ENCODE measurements around the gene TPM2. TPM values are rescaled to one million over a fixed set of nuclear protein-coding genes. Genes with fewer than 3 reads are reported as not detected.

Gene TPM2
- total RNA-seq, 1 donor from 2014 or later: 3.8 TPM

DNA sequence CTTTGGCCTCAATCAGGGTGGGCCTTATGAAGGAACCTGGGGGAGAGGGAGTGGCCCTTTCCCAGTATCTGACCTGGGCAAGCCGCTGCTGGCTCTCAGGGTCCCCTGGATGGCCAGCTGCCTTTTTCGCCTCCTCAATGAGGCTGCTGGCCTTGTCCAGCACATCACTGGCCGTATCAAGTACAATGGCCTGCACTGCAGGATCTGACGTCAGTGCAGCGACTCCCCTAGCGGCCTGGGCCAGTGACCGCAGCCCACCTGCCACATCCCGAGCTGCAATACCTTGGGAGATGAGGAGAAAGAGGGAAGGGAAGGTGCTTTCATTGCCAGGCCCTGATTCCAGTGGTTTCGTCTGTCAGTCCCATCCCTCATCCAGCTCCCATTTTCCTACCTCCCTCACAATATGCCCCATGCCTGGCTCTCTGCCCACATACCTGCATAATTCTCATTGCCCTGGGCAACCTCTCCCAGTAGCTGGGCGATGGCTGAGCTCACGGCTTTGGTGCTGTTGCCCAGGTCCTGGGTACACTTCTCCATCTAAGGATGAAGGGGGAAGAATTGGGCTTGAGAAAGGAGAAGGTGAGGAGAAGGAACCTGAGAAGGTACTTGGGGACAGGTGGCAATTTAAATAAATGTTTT, 23.2 kb upstream of the TPM2 start:
- H3K27ac Mint-ChIP-seq: no peak overlapping the region
- DNase-seq: no peak
- no peaks in the 10 kb centered on the region for H3K27me3 Mint-ChIP-seq
- H3K4me1 Mint-ChIP-seq: peaks cover 4% of the 10 kb centered on the region
- no peaks in the 10 kb centered on the region for H3K9me3 Mint-ChIP-seq
- peaks cover 83% of the 10 kb centered on the region for H3K36me3 Mint-ChIP-seq (ENCODE audit: low read depth)
- H3K4me3 Mint-ChIP-seq: no peak overlapping the region
- intact Hi-C loops (cut with micrococcal nuclease): no loop called here

DNA sequence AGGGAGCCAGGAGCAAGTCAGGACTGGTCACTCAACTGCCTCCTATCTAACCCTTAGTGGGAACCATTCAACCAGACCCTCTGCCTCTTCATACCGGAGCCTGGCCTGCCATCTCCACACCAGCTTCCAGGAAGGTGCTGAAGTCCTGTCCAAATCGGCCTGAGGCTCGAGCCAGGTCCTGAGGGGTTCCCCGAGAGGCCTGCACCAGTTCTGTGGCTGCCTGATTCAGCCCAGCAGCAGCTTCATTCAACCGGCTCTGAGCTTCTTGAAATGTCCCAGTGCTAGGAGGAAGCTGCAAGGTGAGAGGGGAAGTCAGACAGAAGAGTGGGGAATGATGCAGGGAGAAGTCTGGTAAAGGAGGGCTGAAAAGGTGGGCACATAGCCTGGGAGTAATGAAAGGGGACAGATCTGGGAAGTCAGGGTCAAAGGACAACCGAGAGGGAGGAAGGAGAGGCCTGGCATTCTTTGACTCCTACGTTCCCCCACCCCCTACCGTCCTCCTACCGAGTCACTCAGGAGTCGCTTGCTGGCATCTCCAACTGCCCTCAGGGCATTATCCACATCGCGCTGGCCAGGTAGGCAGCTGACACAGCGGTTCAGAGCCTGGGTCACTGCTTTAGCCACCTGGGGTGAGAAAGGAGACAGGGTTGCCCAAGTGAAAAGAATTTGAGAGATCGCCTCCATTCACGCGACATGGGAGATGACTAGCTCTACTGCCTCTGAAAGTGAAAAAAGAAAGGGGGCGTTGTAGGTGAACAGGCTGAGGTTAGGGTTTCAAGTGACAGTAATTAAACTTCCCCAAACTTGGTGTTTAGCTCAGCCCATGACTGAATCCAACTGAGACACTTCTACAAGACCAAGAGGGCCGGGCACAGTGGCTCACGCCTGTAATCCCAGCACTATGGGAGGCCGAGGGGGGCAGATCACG, 22.0 kb upstream of the TPM2 start:
- Mint-ChIP-seq H3K27ac (peak overlapping the region; percentile 23), H3K27me3 (no peaks in the 10 kb centered on the region), H3K36me3 (ENCODE audit: low read depth) (peaks cover 86% of the 10 kb centered on the region), H3K4me1 (peaks cover 4% of the 10 kb centered on the region), H3K4me3 (no peak overlapping the region), H3K9me3 (no peaks in the 10 kb centered on the region)
- no peak for DNase-seq
- intact Hi-C loops (cut with micrococcal nuclease): no loop called here

DNA sequence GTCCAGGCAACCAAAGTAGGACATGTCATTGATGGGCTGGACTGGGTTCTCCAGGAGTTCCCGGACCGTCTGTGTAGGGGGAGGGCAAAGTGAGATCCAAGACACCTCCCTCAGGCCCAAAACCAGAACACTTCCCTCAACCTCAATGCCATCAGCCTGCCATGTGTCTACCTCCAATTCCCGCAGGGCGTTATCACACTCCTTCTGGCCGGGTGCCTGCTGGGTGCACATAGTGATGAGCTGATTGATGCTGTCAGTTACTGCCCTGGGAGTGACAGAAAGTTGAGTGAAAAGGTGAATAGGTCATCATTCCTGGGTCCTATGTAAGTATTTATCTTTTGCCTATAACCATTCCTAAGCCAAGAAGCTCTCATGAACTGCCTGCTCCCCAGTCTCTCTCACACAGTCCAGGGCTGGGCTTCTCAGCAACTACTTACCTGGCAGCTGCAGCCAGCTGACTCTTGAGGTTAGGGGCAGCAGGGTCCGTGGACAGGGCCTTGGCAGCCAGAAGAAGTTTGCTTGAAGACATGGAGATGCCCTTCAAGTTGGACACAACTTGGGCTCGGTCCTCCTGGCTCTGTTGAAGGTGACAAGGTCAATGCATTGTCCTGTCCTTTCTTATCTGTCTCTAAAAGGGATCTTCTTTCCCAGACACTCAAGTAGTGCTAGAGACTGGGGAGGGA, 21.2 kb upstream of the TPM2 start:
- Mint-ChIP-seq H3K4me3 (no peak overlapping the region), H3K36me3 (ENCODE audit: low read depth) (peaks cover 87% of the 10 kb centered on the region), H3K4me1 (peaks cover 4% of the 10 kb centered on the region), H3K27me3 (no peaks in the 10 kb centered on the region), H3K27ac (no peak overlapping the region), H3K9me3 (no peaks in the 10 kb centered on the region)
- DNase-seq: no peak
- intact Hi-C loops (cut with micrococcal nuclease): no loop called here

DNA sequence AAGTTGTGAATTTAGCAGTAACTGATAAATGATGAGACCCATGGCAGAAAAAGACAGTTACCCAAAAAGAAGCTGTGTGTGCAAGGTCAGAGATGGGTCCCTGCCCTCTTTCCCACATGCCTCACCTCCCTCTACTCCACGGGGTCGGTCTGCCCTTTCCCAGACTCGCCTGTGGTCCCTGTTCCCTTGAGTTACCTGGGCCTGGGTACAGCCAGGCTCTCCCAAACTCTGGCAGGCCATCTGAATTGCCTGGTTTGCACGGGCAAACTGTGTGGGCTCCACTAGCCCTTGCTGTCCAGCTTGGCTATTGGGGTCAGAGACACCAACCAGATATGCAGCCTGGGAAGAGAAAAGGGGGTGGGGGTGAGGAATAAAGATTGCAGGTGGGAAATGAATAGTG, 18.4 kb upstream of the TPM2 start:
- Mint-ChIP-seq H3K27ac (no peak overlapping the region), H3K36me3 (ENCODE audit: low read depth) (peaks cover 82% of the 10 kb centered on the region), H3K4me1 (peaks cover 4% of the 10 kb centered on the region), H3K9me3 (no peaks in the 10 kb centered on the region), H3K4me3 (no peak overlapping the region), H3K27me3 (no peaks in the 10 kb centered on the region)
- no peak for DNase-seq
- intact Hi-C loops (cut with micrococcal nuclease): no loop called here

DNA sequence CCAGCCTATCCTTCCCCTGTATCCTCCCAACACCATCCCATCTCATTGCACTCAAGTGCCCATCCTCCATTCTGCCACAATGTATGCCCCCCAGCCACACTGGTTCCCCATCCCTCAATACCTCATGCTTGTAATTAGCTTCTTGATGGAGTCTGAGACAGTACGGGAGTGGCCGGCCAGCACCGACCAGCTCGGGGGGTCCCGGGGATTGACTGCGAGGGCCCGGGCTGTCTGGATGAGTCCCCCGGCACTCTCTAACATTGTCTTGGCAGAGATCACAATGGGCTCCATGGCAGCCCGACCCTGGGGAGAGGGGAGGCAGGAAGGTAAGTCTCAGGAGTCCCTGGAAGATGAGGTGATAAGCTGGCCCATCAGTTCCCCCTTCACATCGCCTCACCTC, 17.2 kb upstream of the TPM2 start:
- Mint-ChIP-seq H3K9me3 (no peaks in the 10 kb centered on the region), H3K36me3 (ENCODE audit: low read depth) (peaks cover 79% of the 10 kb centered on the region), H3K4me3 (no peak overlapping the region), H3K27ac (no peak overlapping the region), H3K4me1 (peaks cover 1% of the 10 kb centered on the region), H3K27me3 (no peaks in the 10 kb centered on the region)
- DNase-seq: no peak
- intact Hi-C loops (cut with micrococcal nuclease): no loop called here

DNA sequence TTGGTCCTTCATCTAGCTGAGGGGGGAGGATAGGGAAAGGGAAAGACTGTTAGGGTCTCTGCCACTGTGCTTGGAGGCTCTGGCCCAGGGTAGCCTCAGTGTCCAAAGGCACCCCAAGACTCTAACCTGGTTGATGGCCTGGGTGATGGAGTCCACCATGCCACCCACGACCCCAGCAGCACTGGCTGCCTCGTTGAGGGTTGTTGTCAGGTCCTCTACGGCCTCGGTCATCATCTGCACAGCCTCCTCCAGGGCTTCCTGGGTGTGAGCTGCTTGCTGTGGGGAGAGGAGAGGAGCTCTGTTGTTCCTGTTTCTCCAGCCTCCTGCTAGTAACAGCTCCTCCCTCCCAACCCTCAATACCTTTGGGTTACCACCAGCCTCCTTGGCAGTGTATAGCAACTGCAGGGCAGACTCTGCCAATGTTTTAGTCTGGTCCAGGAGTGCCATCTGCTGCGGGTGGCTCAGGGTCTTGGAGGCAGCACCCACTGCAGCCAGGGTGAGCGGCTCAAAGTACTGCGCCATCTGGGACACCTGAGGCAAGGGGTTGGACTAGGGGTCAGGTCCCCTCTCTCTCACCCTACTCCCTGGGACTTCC, 16.2 kb upstream of the TPM2 start:
- peaks cover 69% of the 10 kb centered on the region for H3K36me3 Mint-ChIP-seq (ENCODE audit: low read depth)

DNA sequence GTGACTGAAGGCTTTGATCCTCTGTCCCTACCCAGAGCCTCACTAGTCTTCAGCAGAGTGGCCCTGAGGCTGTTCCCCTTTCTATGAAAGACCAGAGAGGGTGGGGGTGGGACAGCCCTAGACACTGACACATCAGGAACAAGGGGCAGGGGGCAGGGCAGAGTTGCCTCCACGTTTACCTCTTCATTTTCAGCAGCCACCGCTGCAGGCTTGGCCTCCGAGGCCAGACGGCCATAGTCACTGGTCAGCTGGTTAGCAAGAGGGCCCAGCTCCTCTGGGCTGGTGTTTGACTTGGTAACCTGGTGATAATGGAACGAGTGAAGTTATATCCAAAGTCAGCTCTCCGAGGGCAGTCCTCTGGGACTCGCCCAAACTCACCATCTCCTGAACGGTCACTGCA, 15.6 kb upstream of the TPM2 start:
- Mint-ChIP-seq H3K27me3 (no peaks in the 10 kb centered on the region), H3K27ac (no peak overlapping the region), H3K9me3 (no peaks in the 10 kb centered on the region), H3K36me3 (ENCODE audit: low read depth) (peaks cover 64% of the 10 kb centered on the region), H3K4me3 (no peak overlapping the region), H3K4me1 (no peaks in the 10 kb centered on the region)
- DNase-seq: no peak
- intact Hi-C loops (cut with micrococcal nuclease): no loop called here

More for the DNA sequence above, 16.2 kb upstream of the TPM2 start:
- intact Hi-C loops (cut with micrococcal nuclease): no loop called here
- Mint-ChIP-seq H3K4me3 (no peak overlapping the region), H3K27ac (no peak overlapping the region), H3K4me1 (no peaks in the 10 kb centered on the region), H3K27me3 (no peaks in the 10 kb centered on the region), H3K9me3 (no peaks in the 10 kb centered on the region)
- no peak for DNase-seq

DNA sequence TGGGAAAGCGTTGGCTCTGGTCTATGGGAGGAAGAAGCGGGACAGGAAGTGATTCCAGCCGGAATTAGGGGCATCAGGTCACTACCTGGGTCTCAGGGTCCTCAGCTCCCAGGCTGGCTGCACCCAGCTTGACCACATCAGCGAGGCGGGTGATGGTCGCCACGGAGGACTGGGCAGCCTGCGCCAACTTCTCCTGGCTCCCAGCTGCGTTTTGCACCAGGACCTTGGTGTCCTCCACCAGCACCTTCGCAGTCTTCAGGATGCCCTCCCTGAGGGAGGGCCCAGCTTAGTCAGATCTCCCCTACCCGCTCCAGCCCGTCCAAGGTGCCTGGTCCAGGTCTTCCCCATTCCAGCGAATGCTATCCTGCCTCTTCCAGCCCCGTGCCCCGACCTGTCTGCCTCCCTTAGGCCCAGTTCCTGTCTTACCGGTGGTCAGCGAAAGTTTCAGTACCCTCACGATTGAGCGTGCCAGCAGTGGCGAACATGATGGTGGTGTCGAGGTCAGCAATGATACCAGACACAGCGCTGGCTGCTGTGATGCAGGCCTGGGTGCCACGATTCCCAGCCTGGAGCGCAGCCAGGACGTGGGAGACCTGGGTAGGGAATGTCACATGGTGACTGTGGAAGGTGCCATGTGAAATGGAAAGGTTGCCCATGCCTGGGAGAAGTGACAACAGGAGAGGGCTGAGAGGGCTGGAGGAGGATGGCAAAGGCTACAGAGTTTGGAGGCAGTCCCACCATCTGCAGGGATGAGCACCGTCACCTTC, 14.4 kb upstream of the TPM2 start:
- peaks cover 58% of the 10 kb centered on the region for H3K36me3 Mint-ChIP-seq (ENCODE audit: low read depth)
- H3K27ac Mint-ChIP-seq: no peak overlapping the region
- DNase-seq: no peak
- no peaks in the 10 kb centered on the region for H3K9me3 Mint-ChIP-seq
- H3K4me3 Mint-ChIP-seq: no peak overlapping the region
- intact Hi-C loops (cut with micrococcal nuclease): no loop called here
- H3K4me1 Mint-ChIP-seq: no peaks in the 10 kb centered on the region
- no peaks in the 10 kb centered on the region for H3K27me3 Mint-ChIP-seq

DNA sequence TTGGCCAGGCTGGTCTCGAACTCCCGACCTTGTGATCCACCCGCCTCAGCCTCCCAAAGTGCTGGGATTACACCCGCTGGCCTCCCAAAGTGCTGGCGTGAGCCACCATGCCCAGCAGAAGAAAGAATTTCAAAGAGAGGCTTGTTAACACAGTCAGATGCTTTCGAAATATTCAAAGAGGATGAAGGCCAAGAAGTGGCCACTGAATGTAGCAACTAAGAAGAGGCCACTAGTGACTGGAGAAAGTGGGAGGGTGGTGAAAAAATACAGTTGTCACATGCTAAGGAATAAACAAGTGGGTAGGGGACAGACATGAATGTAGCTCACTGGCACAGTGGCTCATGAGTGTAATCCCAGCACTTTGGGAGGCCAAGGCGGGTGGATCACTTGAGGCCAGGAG, 13.0 kb upstream of the TPM2 start:
- no peak overlapping the region for H3K4me3 Mint-ChIP-seq
- H3K4me1 Mint-ChIP-seq: no peaks in the 10 kb centered on the region
- H3K27me3 Mint-ChIP-seq: no peaks in the 10 kb centered on the region
- DNase-seq: no peak
- intact Hi-C loops (cut with micrococcal nuclease): no loop called here
- H3K27ac Mint-ChIP-seq: no peak overlapping the region
- H3K9me3 Mint-ChIP-seq: no peaks in the 10 kb centered on the region
- peaks cover 53% of the 10 kb centered on the region for H3K36me3 Mint-ChIP-seq (ENCODE audit: low read depth)

DNA sequence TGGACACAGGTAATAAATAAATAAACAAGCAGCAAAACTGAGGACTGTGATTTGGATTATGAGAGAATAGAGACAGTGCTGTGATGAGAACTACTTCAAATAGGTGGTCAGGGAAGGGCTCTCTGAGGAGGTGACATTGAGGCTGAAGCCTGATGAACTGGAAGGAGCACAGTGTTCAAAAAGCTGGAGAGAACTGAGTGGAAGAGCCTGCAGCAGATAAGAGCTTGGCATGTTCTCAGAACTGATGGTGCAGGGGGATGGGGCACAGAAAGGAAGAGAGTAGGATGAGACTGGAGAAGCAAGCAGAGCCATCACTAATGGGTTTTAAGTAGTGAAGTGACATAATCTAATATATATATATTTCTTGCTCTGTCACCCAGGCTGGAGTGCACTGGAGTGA, 11.2 kb upstream of the TPM2 start:
- Mint-ChIP-seq H3K9me3 (no peaks in the 10 kb centered on the region), H3K27ac (no peak overlapping the region), H3K4me1 (peaks cover 2% of the 10 kb centered on the region), H3K36me3 (ENCODE audit: low read depth) (peaks cover 50% of the 10 kb centered on the region), H3K27me3 (no peaks in the 10 kb centered on the region), H3K4me3 (no peak overlapping the region)
- no peak for DNase-seq
- intact Hi-C loops (cut with micrococcal nuclease): no loop called here

DNA sequence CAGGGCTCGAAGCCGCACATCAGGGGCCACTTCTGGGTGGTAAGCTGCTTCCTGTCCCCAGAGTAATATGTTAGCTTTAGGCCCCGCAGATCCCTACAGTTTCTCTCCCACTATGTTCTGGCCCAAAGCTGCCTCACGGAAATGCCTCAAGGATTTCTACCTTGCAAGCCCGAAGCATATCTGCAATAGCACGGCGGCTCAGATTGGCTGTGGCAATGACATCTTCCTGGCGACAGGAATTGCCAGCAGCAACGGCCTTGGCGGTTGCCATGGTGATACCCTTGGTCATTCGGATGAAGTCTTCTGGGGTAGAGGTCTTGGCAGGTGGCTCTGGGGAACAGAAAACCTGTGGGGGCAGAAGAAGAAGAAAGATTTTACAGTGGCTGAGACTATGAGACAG, 10.3 kb upstream of the TPM2 start:
- Mint-ChIP-seq H3K4me3 (no peak overlapping the region), H3K27me3 (no peaks in the 10 kb centered on the region), H3K36me3 (ENCODE audit: low read depth) (peaks cover 45% of the 10 kb centered on the region), H3K27ac (no peak overlapping the region), H3K9me3 (no peaks in the 10 kb centered on the region), H3K4me1 (peaks cover 2% of the 10 kb centered on the region)
- DNase-seq: no peak
- intact Hi-C loops (cut with micrococcal nuclease): no loop called here

DNA sequence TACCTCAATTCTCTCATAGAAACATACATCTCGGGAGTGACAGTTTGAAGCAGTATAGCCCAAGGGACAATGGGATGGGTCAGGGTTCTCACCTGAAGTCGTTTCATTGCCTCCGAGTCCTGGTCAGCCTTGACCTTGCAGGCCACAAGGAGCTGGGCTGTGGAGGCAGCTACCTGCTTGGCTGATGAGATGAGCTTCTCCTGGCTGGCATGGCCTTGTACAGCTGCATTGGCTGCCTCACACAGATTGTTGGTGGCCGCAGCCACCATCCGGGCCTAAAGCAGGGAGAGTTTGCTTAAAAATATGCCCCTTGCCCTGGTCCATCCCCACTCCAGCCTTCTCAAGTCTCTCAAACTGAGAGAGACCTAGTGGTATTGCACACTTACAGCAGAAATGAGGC, 8.5 kb upstream of the TPM2 start:
- H3K4me3 Mint-ChIP-seq: no peak overlapping the region
- H3K27me3 Mint-ChIP-seq: no peaks in the 10 kb centered on the region
- no peaks in the 10 kb centered on the region for H3K9me3 Mint-ChIP-seq
- intact Hi-C loops (cut with micrococcal nuclease): no loop called here
- H3K36me3 Mint-ChIP-seq (ENCODE audit: low read depth): peaks cover 29% of the 10 kb centered on the region
- H3K4me1 Mint-ChIP-seq: peaks cover 2% of the 10 kb centered on the region
- no peak overlapping the region for H3K27ac Mint-ChIP-seq
- no peak for DNase-seq

DNA sequence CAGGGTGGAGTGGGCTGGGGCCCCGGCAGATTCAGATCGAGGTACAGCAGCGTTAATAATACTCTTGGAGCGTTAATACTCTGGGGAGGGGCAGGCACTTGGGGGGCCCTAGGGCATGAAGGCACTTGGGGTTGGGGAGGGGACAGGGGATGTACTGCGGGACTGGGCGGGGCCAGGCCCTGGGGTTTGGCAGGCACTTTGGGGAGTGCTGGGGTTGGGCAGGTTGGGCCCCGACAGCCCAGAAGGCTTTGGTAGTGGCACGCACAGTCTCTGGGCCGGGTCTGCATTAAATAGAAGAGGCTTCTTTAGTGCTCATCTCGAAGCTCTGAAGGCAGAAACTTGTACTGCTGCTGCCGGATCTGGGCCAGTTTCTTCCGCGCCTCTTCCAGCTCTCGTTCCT, 7.8 kb upstream of the TPM2 start:
- no peak for DNase-seq
- peaks cover 2% of the 10 kb centered on the region for H3K4me1 Mint-ChIP-seq
- intact Hi-C loops (cut with micrococcal nuclease): loop anchor here (2.0 kb wide), 1 partner anchor 31 kb away; no protein-coding TSS in a partner anchor
- H3K27ac Mint-ChIP-seq: no peak overlapping the region
- H3K27me3 Mint-ChIP-seq: no peaks in the 10 kb centered on the region
- peaks cover 23% of the 10 kb centered on the region for H3K36me3 Mint-ChIP-seq (ENCODE audit: low read depth)
- no peaks in the 10 kb centered on the region for H3K9me3 Mint-ChIP-seq
- H3K4me3 Mint-ChIP-seq: no peak overlapping the region

All from activated CD4-positive, alpha-beta T cell treated with anti-CD3 and anti-CD28 coated beads, Interleukin-2, amount 10 ng/mL, durations not matched to agents 24 days and 14 days (primary cell).